ENCODE data around the gene INSL3.

INSL3 gene

DNA sequence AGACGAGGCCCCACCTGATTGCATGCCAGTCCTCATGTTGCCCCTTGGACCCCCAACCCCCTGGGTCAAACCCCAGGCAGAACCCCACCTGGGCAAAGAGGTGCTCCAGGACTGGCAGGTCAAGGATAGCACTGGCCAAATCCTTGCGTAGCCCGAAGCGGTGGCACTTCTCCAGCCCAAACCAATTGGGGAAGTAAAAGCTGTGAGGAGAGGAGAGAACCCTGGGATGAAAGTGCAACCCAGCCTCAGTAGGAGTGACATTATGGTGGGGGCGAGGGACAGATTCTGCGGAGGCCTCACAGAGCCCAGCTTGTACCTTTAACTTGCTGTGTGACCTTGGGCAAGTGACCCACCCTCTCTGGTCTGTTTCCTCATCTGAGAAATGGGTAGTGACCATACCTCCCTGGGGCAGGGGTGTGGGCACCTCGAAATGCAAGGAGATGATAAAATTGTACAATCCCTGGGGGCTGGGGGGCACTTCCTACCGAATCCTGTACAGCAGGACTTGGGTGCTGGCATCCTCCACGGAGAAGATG lies 22.0 kb upstream of the INSL3 start:
- Histone ChIP-seq H3K4me3 (no peak overlapping the region), H3K27ac (no peak overlapping the region)
- TF ChIP-seq, protein P1, sequence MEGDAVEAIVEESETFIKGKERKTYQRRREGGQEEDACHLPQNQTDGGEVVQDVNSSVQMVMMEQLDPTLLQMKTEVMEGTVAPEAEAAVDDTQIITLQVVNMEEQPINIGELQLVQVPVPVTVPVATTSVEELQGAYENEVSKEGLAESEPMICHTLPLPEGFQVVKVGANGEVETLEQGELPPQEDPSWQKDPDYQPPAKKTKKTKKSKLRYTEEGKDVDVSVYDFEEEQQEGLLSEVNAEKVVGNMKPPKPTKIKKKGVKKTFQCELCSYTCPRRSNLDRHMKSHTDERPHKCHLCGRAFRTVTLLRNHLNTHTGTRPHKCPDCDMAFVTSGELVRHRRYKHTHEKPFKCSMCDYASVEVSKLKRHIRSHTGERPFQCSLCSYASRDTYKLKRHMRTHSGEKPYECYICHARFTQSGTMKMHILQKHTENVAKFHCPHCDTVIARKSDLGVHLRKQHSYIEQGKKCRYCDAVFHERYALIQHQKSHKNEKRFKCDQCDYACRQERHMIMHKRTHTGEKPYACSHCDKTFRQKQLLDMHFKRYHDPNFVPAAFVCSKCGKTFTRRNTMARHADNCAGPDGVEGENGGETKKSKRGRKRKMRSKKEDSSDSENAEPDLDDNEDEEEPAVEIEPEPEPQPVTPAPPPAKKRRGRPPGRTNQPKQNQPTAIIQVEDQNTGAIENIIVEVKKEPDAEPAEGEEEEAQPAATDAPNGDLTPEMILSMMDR (IDR thresholded peaks at IDR 0.05): no peak
- DNase-seq (ENCODE audit: low spot score): no peak

DNA sequence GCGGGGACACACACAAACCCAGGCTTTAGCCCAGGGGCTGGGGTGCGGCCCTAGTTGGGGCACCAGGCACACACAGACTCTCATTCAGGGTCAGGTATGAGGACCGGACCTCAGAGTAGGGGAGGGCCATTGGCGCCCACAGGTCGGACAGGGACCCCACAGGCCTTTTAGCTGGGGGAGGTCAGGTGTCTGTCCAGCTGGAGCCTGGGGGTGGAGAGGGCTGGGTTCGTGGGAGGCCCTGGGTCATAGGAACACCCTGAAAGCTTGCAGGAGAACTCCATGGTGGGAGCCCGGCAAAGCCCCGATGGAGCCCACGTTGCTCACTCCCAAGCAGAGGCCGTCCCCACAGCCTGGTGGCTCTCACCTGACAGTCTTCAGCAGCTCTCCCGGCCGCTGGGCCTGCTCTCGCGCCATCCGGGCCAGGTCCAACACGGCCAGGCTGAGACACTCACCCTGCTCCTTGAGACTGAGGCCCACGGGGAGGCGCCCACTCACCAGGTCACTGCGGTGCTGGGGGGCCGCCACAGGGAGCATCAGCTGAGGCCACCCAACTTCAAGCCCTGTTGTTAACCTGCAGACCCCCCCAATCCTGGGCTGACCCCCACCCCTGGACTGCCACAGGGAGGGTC lies 21.5 kb upstream of the INSL3 start:
- peak overlapping the region in 1 of 2 donors; percentile 73 for H3K27ac ChIP-seq
- H3K4me3 ChIP-seq: peak overlapping the region; percentile 60
- DNase-seq (ENCODE audit: low spot score): no peak
- TF ChIP-seq, protein P1 (IDR thresholded peaks at IDR 0.05): no peak

DNA sequence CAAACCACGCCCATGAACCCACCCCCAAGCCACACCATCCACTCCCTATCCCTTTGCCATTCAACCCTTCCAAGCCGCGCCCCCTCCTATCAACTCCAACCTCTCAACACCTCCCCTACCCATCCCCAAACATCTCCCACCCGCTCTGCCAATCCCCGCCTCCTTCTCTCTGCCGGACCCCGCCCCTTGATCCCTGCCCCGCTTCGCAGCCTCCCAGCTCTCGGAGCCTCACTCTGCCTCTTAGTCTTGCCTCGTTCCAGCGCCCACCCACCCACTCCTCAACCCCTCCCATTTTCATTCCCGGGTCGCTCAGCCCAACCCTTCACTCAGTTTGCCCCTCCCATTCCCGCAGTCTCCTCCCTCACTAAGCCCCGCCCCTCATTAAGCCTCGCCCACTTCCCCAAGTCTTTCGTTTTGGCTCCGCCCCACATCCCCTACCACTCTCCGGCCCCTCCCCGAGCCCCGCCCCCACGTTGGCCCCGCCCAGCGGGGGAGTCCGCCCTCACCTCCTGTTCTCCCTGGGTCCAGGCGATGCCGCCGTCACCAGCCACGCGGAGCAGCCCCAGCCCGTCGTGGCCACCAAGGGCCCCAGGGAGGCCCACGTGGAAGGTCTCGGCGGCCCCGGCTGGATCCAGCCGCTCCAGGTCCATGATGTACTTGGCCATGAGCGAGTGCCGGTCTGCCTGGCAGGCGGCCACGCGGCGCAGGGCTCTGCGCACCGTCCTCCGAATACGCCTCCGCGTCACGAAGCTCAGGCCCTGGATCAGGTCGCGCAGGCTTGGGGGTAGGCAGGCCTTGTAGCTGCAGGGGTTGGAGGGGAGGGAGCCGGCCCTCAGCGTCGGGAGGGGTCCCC lies 20.7 kb upstream of the INSL3 start:
- Histone ChIP-seq H3K4me3 (peak overlapping the region; percentile 60), H3K27ac (peak overlapping the region in 1 of 2 donors; percentile 73)
- DNase-seq (ENCODE audit: low spot score): no peak
- TF ChIP-seq, protein P1 (IDR thresholded peaks at IDR 0.05): no peak

DNA sequence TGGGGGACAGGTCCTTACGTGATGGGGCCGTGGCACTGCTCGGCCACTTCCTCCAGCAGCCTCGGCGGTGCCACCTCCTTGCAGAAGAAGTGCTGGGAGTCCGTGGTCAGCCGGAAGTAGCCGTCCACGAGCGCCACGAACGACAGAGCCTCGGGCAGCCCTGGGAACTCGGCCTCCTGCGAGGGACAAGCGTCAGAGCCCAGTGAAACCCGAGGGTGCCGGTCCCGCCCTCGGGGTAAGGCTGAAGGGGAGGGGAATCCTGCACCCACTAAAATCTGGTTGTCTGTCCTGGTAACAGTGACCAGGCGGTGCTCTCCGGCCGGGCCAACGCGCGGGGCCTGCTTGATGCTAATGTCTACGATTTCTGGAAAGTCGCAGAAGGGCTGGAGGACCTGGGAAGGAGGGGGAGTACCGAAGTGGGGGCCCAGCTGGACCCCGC lies 20.1 kb upstream of the INSL3 start:
- Histone ChIP-seq H3K4me3 (peak overlapping the region; percentile 60), H3K27ac (peak overlapping the region in 1 of 2 donors; percentile 51)
- no peak for DNase-seq (ENCODE audit: low spot score)
- TF ChIP-seq, protein P1 (IDR thresholded peaks at IDR 0.05): no peak

DNA sequence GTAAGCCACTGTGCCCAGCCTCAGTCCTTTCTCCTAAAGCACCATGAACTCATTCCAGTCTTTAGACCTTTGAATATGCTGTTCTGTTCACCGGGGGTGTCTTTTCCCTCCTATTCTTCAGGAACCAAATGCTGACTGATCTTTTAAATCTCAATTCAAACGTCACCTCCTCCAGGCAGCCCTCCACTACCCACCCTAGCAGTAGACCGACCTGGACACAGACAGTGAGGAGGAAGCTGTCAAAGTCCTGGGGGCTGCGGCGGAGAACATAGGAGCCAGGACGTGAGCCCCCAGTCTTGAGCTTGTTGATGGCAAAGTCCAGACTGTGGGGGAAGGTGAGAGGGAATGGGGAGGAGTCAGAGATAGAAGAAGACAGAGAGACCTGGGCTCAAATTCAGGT lies 18.7 kb upstream of the INSL3 start:
- no peak for DNase-seq (ENCODE audit: low spot score)
- no peak overlapping the region for H3K4me3 ChIP-seq
- H3K27ac ChIP-seq: no peak overlapping the region
- TF ChIP-seq, protein P1 (IDR thresholded peaks at IDR 0.05): no peak

DNA sequence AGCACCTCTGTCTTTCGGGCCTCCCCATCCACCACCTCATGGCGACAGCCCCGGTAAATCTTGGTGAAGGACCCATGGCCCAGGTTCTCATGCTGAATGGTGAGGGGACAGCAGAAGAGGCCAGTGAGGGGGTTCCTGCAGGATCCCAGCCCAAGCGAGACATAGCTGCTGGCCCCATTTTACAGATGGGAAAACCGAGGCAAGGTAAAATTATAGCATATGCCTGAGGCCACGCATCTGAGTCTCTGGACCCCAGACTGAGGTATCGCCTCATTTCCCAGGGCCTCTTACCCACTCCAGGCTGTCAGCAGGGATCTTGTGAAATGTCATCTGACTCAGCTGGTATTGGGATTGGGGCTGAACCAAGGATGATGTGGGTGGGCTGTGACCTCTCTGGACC lies 16.7 kb upstream of the INSL3 start:
- TF ChIP-seq, protein P1 (IDR thresholded peaks at IDR 0.05): no peak
- no peak for DNase-seq (ENCODE audit: low spot score)
- Histone ChIP-seq H3K4me3 (no peak overlapping the region), H3K27ac (no peak overlapping the region)

Data from coronary artery (tissue), 2 donors.